GM21381 (cell line): Measurements from ENCODE around the gene SRP68.
"Not testable (repeated sequence)": the region's sequence is repeated elsewhere in the genome, so short reads cannot be mapped to it uniquely, and the experiment has no call there.

Experiments
- ATAC-seq: cut with Tn5 transposase; IDR thresholded peaks from one replicate; pipeline ENCODE4 v1.9.1; 2021; ENCODE audit warnings: mild to moderate bottlenecking, moderate library complexity; ENCODE audit not compliant: unreplicated experiment

The SRP68 gene

GRCh38 chr17:76077584-76078110 lies 5.3 kb upstream of the SRP68 start:
- ATAC-seq: no peak

GRCh38 chr17:76076765-76077583 lies 4.7 kb upstream of the SRP68 start:
- no peak for ATAC-seq

GRCh38 chr17:76076146-76076764 lies 3.9 kb upstream of the SRP68 start:
- no peak for ATAC-seq

- ATAC-seq: no peak
Measured at GRCh38 chr17:76075364-76076145, 3.2 kb upstream of the SRP68 start.

- ATAC-seq: no peak
Measured at GRCh38 chr17:76074390-76075363, 2.4 kb upstream of the SRP68 start, which contains the start of gene GALR2. TSS of gene GALR2 (plus strand) at chr17:76074781. CDS start at chr17:76074884, 103 bp downstream.

- peak; percentile 10 for ATAC-seq
Measured at GRCh38 chr17:76071531-76072147, 678 bp downstream of the SRP68 start.

DNA sequence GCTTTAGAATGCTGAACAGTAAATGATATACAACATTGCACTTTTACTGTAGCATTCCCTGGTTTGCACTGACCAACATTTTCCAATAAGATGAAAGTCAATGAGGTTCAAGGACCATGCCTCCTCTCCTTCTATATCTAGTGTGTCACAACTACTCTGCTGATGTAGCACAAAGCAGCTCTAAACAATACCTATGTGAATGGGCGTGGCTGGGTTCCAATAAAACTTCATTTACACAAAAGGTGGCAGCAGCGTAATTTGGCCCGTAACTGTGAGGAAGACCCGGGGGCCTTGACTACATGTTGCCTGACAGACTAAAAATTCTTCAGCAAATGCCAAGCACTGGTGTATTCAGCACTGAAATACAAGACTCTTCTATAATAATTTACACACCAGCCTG lies 6.5 kb downstream of the SRP68 start:
- ATAC-seq: no peak

DNA sequence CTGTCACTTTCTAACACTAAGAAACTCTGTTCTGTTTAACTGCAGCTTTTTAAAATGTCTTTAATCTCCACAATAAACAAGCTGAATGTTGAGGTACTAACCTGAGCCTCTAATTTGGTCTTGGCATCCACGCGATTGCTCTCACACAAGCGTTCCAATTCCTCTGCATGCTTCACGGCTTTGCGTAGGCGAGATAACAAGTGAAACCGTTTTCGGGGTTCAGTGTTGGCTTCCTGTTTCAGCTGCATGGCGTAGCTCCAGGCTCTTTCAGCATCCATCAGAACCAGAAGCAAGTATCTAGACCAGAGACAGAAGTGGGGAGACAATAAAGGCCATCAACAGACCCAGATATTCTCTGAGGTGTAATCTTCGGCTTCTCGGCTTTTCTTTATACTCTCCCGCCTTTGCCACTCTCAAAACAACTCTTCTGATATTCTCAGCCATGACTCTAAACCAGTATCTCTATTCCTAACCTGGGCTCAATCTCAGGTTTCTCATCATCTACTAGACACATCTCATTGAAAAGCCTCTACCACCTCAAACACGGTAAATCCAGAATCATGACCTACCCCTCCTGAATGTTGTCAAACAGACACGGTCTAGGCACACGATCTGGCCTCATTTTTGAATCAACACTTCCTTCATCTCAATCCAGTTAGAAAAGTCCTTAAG lies 8.3 kb downstream of the SRP68 start:
- no peak for ATAC-seq

DNA sequence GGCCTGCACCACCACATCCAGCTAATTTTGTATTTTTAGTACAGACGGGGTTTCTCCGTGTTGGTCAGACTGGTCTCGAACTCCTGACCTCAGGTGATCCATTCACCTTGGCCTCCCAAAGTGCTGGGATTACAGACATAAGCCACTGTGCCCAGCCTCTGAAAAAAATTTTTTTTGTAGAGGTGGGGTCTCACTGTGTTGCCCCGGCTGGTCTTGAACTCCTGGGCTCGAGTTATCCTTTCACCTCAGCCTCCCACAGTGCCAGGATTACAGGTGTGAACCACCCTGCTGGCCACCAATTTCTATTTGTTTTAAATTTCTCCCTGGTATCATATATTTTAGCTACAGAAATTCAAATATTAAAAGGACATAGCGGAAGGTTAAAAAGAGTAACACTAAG lies 14.1 kb downstream of the SRP68 start:
- not testable (repeated sequence) for ATAC-seq

DNA sequence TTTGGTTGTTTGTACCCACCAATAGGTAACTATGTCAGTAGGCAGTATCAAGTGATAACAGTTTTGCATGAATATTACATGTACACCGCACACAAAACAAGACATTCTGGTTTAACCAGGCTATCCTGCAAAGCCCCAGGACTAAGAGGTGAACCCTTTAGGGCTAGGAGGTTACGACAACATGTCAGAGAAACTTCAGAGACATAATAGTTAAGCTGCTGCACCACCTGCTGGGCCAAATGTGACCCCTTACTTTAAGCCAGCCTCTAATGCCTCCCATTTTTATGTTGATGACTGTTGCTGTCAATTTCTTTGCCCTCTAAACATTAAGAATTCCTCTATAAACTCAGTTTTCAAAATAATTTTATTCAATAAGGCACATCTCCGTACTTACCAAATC lies 15.4 kb downstream of the SRP68 start:
- ATAC-seq: no peak

DNA sequence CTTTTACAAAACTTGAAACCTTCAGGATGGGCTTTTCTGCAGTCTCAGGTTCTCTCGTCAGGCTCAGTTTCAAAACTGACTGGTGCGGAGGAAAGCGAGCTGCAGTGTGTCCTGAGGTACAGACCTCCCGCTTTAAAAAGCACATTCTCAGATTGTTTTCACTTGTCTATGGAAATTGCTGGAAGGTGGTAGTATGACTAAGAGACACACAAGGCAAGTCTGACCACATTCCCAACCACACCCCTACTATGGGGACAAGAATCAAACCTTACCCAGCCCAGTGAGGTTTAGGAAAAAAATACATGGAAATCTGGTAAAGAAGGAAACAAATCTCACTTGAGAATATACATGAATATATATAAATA lies 18.2 kb downstream of the SRP68 start:
- ATAC-seq: no peak

- ATAC-seq: no peak
Measured at GRCh38 chr17:76053246-76054111, 18.8 kb downstream of the SRP68 start.

DNA sequence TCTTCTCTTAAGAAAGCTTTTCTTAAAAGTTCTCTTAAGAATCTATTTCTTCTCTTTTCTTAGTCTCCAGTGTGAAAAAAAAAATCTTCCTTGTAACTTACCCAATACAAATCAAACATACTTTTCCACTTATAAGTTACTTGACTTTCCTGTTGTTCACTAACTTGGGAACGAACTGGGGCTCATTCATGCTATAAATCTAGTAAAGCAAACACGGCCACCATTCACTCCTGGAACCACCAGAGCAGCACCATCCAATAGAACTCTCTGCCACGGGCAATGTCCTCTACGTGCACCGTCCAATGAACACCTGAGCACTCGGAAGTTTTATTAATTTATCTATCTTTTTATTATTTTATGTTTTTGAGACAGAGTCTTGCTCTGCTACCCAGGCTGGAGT lies 20.8 kb downstream of the SRP68 start:
- ATAC-seq: no peak

- ATAC-seq: no peak
Measured at GRCh38 chr17:76050538-76051467, 21.5 kb downstream of the SRP68 start.

- no peak for ATAC-seq
Measured at GRCh38 chr17:76049836-76050537, 22.3 kb downstream of the SRP68 start.

DNA sequence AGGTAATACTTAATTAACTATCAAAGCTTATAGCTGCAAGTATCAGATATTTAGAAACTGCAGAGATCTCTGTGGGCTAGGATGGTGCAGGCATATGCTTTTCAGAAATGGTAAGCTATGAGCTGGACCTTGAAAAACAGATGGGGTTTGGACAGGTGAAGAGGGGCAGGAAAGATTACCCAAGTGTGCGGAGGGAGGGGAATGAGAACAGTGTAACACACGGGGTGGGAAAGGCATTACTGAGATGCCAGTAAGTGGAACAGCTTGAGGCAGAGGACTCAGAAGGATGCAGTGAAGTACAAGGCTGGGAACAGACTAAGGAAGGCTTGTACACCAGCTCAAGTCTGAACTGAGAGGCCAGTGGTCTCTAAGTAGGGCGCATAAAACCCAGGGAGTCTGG lies 23.1 kb downstream of the SRP68 start:
- ATAC-seq: no peak

GRCh38 chr17:76048711-76049110 lies 23.6 kb downstream of the SRP68 start:
- no peak for ATAC-seq
